ENCODE measurements around the gene CEP41. TPM values are rescaled to one million over a fixed set of nuclear protein-coding genes. Genes with fewer than 3 reads are reported as not detected.
A peak's percentile ranks its signal among the peaks of the same experiment; 100 is the strongest.

CEP41 gene
- total RNA-seq (2014; rRNA removed; shearing (Covaris generic); ENCODE audit: low replicate concordance) = 13.1 and 20.4 TPM in 2 replicates

DNA sequence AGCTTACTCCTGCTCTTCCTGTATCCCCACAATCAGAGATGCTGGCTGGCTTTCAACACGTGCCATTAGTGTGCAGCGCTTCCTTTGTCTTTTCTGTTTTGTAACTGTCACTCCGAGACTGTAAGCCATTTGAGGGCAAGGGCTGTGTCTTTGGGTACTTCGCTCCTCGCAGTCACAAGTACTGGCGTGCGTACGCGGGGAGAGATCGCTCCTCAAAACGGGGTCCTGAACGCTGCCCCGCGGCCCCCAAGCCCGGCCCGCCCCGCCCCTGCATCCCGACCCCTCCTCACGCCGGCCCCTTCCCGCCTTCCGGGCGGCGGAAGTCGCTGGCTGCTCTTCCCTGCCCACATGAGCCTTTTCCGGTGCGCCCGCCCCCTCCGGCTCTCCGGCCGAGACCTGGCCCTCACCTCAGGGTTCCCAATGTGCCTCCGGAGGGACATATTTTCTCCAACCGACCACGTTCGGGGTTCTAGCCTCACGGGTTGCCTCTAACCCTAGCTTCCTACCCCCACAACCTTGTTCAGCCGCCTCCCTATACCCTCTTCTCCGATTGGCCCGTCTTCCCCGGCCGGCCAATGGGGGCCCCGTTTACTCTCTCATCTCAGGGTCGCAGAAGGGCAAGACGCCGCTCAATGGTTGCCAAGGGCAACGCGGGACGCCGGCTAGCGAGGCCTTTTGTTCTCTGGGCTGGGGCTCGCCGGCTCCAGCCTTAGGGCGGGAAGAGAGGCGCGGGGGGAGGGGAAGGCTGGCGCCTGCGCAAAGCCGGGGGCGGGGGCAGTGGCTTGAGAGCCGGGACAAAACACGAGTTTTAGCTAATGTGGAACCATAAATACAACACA, at the start of gene CEP41:
TSS of gene CEP41 (minus strand) at position 490 of the 839 bp plus-strand sequence. CDS start at position 440, 50 bp downstream.
- peak within 1 kb of the TSS; percentile 80 for H3K4me3 ChIP-seq
- H3K27me3 ChIP-seq = no peaks in the 10 kb centered on the region

DNA sequence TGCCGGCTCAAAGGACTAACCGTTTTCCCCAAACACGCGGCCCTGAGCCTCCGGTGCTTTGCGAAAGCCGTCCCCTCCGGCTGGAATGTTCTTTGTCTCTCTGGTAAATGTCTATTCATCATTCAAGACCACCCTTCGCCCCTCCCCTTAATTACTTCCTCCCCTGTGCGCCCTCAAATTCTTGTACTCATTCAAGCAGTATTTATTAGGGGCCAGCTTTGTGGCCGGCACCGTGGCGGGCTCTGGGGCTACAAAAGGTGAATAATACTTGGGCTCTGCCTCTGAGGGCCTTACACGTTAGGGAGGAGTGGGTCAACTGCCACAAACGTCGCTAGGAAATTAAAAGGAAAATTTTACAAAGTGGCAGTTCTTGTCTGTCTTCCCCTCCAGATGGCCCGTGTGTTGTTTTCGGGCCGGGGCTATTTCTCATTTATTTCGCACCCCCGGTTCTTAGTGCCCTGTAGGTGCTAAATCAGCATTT, 49.5 kb upstream of the CEP41 start:
- no peak for DNase-seq
- Histone ChIP-seq H3K36me3 (no peaks in the 10 kb centered on the region), H3K9me3 (no peaks in the 10 kb centered on the region), H3K27me3 (no peaks in the 10 kb centered on the region), H3K4me3 (no peak overlapping the region)

More for the DNA sequence above, at the start of gene CEP41:
- Histone ChIP-seq H3K9me3 (no peaks in the 10 kb centered on the region), H3K36me3 (no peaks in the 10 kb centered on the region)
- DNase-seq = peak; percentile 95

- no peaks in the 10 kb centered on the region for H3K36me3 ChIP-seq
- no peak for DNase-seq
- H3K27me3 ChIP-seq = no peaks in the 10 kb centered on the region
- H3K9me3 ChIP-seq = no peaks in the 10 kb centered on the region
- no peak overlapping the region for H3K4me3 ChIP-seq
These were observed 48.5 kb upstream of the CEP41 start for GRCh38 chr7:130489140-130489983.

DNA sequence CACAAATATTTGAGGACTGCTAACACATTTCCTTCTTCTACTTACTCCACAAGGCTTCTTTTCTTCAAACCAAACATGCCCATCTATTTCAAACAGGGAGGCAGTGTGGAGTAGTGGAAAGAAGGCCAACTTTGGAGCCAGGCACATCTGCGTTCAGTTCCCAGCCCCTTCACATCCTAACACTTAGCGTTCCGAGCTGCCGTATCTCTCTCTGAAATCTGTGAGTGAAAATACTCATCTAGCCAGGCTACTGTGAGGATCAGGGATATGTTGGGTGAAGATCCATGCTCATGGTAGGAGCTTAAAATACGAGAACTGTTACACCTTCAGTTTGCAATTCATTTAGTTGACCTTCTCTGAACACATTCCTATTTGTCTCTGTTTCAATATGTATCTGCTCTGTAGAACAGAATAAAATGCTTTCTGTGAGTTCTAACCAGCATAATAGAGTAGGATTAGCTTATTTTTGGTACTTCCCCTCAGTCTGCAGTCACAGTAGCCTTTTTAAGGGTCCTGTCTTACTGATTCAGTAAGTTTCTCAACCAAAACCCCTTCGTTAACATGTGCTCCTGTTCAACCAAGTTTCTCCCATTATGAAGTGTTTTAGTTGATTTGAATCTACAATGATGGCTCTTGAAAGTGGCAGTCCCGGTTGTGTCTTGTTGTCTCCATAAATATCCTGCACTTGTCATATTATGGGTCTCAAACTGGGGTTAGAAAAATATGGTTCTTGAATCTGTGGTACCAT, 47.8 kb upstream of the CEP41 start:
- DNase-seq = no peak
- Histone ChIP-seq H3K4me3 (no peak overlapping the region), H3K9me3 (no peaks in the 10 kb centered on the region), H3K27me3 (no peaks in the 10 kb centered on the region), H3K36me3 (no peaks in the 10 kb centered on the region)

GRCh38 chr7:130486954-130487436, 46.2 kb upstream of the CEP41 start:
- no peaks in the 10 kb centered on the region for H3K36me3 ChIP-seq
- H3K4me3 ChIP-seq = no peak overlapping the region
- DNase-seq = no peak
- no peaks in the 10 kb centered on the region for H3K9me3 ChIP-seq
- H3K27me3 ChIP-seq = no peaks in the 10 kb centered on the region

DNA sequence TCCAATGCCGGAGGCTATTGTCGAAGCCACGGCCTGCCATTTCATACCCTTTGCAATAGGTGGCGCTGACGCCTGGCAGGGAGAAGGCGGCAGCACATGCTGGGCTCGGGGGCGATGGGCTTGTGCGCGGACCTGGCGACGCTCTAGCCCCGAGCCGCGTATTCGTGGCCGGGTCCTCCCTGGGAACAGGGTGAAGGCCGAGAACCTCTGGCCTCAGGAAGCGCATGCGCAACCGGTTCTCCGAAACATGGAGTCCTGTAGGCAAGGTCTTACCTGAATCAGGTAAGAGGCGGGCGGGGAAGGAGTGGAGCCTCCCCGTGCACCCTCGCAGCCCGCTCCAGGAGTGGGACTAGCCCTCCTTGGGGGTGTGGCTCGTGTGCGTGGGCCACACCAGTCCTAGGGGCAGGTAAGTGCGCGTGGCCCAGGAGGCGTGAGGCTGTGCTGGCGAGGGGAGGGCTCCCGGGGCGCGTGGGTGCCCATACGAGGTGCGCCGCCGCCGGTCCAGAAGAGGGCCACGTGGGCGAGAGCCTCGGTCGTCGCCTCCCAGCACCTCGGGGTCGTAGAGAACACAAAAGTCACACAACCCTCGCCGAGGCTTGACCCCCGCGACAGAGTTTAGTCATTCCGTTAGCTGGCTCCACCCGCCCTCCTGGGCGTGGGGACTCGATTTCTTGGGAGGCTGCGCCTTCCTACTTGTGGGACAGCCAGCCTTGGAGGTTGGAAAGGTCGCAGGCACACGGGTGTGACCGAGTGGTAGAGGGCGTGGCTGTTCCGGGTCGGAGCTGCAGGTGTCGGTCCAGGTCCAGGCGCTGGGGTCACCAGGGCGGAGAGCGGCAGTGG, 45.5 kb upstream of the CEP41 start:
- Histone ChIP-seq H3K27me3 (no peaks in the 10 kb centered on the region), H3K36me3 (no peaks in the 10 kb centered on the region), H3K9me3 (no peaks in the 10 kb centered on the region), H3K4me3 (no peak overlapping the region)
- no peak for DNase-seq

GRCh38 chr7:130485734-130486113, 44.9 kb upstream of the CEP41 start:
- no peak for DNase-seq
- Histone ChIP-seq H3K36me3 (no peaks in the 10 kb centered on the region), H3K27me3 (no peaks in the 10 kb centered on the region), H3K4me3 (no peak overlapping the region), H3K9me3 (no peaks in the 10 kb centered on the region)

- Histone ChIP-seq H3K36me3 (no peaks in the 10 kb centered on the region), H3K27me3 (no peaks in the 10 kb centered on the region), H3K4me3 (no peak overlapping the region), H3K9me3 (no peaks in the 10 kb centered on the region)
- no peak for DNase-seq
These were observed 42.2 kb upstream of the CEP41 start for GRCh38 chr7:130483031-130483430.

GRCh38 chr7:130481898-130482297, 41.1 kb upstream of the CEP41 start:
- no peaks in the 10 kb centered on the region for H3K36me3 ChIP-seq
- DNase-seq = no peak

DNA sequence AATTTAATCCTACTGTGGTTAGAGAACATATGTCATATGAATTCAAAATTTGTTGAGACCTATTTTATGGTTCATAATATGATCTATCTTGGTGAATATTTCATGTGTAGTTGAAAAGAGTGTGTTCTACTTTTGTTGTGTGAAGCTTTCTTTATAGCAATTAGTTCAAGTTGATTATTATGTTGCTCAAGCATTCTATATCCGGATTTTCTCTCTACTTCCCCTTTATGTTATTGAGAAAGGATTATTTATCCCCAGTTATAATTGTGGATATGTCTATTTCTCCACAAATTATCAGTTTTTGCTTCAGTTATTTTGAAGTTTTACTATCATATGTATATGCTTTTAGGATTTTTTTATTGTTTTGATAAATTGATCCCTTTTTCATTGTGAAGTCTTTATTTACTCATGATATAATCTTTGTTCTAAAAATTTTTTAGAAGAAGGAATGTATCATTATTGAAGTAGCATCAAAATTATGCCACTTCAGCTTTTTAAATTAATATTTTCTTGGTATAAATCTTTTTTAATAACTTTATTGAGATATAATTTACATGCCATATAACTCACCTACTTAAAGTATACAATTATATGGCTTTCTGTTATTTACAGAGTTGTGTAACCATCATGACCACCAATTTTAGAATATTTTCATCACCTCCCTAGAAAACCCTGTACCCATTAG, 39.0 kb upstream of the CEP41 start:
- Histone ChIP-seq H3K9me3 (no peaks in the 10 kb centered on the region), H3K36me3 (no peaks in the 10 kb centered on the region), H3K4me3 (no peak overlapping the region), H3K27me3 (no peaks in the 10 kb centered on the region)
- DNase-seq = no peak

More at GRCh38 chr7:130481898-130482297, 41.1 kb upstream of the CEP41 start:
- Histone ChIP-seq H3K4me3 (no peak overlapping the region), H3K27me3 (no peaks in the 10 kb centered on the region), H3K9me3 (no peaks in the 10 kb centered on the region)

- no peaks in the 10 kb centered on the region for H3K9me3 ChIP-seq
- H3K4me3 ChIP-seq = no peak overlapping the region
- no peaks in the 10 kb centered on the region for H3K36me3 ChIP-seq
- no peak for DNase-seq
- H3K27me3 ChIP-seq = no peaks in the 10 kb centered on the region
These were observed 38.2 kb upstream of the CEP41 start for GRCh38 chr7:130478991-130479390.

DNA sequence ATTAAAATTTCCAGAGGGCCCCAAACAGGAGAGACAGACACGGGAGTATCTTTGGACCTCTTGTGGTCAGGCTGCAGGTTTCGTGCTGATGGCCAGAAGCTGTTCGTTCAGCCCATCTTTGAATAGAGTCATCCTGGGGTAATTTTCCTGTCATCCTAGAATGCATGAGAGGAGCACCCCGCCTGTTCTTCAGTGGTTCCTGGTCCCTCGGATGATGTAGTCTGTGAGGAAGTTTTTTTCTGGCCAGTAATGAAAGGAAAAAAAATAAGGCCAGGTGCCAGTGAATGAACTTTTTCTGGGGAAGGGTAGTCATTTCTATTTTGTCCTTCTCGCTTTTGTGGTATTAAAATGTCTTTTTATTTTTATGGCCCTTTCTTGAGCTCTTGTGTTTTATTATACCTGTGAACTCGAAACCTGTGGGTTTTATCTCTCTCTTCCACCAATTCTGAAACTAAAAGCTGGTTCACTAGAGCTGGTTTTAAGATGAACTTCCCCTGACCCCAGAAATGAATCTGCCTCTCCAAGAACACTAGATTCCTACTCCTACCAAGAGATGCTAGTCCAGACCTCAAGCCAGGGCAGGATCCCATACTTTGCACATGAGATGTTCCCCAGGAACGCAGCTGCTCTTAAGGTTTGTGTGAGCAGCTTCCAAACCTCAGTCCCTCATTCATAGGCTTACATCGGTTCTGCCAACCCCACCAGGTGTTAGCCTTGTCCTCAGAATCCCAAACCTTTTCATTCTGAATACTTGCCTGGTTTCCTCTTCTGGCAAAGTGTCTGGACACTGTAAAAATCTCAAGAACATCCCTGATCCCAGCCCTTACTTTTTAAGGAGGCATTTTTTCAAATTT, 35.7 kb upstream of the CEP41 start:
- Histone ChIP-seq H3K36me3 (no peaks in the 10 kb centered on the region), H3K9me3 (no peaks in the 10 kb centered on the region), H3K4me3 (no peak overlapping the region), H3K27me3 (no peaks in the 10 kb centered on the region)
- no peak for DNase-seq

- Histone ChIP-seq H3K36me3 (no peaks in the 10 kb centered on the region), H3K9me3 (no peaks in the 10 kb centered on the region), H3K4me3 (no peak overlapping the region), H3K27me3 (no peaks in the 10 kb centered on the region)
- no peak for DNase-seq
These were observed 35.0 kb upstream of the CEP41 start for GRCh38 chr7:130475776-130476175.

DNA sequence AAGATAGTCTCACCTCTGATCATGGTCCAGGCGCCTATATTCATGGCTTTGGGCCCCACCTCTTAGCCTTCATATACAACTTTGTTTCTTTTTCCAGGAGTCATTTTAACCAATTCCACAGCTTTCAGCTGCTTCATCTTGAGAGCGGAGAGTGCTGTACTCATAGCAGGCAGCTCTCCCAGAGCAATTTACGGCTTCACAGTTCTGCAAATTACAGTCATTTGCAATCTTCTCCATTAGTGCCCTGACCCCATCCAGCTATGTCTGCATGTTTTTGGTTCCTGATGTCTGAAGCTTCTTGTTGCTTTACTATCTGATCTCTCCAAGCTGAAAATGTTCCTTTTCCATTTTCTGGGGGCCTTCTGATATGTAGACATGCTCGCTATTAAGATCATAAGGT, 33.1 kb upstream of the CEP41 start:
- H3K36me3 ChIP-seq = no peaks in the 10 kb centered on the region
- no peaks in the 10 kb centered on the region for H3K9me3 ChIP-seq
- no peak overlapping the region for H3K4me3 ChIP-seq
- DNase-seq = no peak
- no peaks in the 10 kb centered on the region for H3K27me3 ChIP-seq

DNA sequence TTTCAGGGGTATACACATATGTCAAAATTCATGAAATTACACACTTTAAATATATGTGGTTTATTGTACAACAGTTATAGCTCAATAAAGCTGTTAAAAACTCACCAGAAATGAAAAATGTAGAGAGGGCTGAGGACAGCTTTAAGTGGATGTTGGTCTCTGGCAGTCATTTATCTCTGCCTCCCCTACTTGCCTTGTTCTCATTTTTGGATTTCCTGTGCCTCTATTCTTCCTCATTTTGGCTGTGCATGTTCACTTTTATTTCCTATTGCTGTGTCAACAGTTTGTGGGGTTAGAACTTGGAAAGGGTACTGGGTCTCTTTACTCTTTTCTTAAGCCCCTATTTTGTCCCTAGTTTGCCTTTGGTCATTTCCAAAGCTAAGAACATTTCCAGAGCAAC, 32.5 kb upstream of the CEP41 start:
- no peak overlapping the region for H3K4me3 ChIP-seq
- DNase-seq = no peak
- no peaks in the 10 kb centered on the region for H3K36me3 ChIP-seq
- no peaks in the 10 kb centered on the region for H3K27me3 ChIP-seq
- no peaks in the 10 kb centered on the region for H3K9me3 ChIP-seq

Data from MG63 (cell line).